B cell (primary cell): ENCODE results near the gene PGLYRP1.

ENCODE experiments used
- EZH2 ChIP-seq: IDR thresholded peaks from 2 replicates; pipeline ENCODE4 v1.6.1; 2012; ENCODE audit warnings: borderline replicate concordance, low read depth, mild to moderate bottlenecking, moderate library complexity, low read length; ENCODE audit not compliant: insufficient read depth, poor library complexity, severe bottlenecking
- TF ChIP-seq, protein P1 (sequence below): fragments of 200-600 bp; IDR thresholded peaks from one replicate; pipeline ENCODE4 v1.8.0; 2022; ENCODE audit warnings: antibody characterized with exemption, mild to moderate bottlenecking

DNA sequence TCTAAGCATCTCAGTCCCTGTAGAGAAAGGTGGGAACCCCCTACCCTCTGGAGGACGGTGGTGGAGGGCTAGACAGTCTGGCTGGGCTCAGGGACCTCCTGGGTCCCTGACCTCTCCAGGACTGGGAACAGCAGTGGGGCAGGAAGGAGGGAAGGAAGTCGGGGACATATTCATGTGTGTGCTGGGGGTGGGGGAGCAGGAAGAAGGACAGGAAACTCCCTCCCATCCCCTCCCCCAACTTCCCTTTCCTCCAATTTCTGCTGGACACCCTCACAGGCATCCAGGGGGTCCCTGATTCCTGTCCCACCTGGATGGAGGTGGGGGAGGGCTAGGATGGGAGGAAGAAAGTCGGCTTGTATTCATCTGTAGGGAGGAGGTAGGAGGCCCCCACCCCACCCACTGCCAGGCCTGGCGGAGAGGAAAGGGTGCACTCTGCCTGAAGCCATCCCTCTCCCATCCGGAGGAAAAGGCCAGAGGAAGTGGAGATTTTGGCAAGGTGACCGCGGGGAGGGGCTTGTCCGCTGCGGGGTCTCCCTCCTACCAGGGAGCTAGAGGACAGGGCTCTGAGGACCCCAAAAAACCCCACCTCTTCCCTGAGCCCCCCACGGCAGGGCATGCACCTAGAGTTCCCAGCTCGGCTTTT lies 51.5 kb downstream of the PGLYRP1 start:
- TF ChIP-seq, protein P1, sequence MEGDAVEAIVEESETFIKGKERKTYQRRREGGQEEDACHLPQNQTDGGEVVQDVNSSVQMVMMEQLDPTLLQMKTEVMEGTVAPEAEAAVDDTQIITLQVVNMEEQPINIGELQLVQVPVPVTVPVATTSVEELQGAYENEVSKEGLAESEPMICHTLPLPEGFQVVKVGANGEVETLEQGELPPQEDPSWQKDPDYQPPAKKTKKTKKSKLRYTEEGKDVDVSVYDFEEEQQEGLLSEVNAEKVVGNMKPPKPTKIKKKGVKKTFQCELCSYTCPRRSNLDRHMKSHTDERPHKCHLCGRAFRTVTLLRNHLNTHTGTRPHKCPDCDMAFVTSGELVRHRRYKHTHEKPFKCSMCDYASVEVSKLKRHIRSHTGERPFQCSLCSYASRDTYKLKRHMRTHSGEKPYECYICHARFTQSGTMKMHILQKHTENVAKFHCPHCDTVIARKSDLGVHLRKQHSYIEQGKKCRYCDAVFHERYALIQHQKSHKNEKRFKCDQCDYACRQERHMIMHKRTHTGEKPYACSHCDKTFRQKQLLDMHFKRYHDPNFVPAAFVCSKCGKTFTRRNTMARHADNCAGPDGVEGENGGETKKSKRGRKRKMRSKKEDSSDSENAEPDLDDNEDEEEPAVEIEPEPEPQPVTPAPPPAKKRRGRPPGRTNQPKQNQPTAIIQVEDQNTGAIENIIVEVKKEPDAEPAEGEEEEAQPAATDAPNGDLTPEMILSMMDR, result no peak
- TF ChIP-seq EZH2, result no peak
